Loucy (cell line): ENCODE measurements around the gene UQCRHL.
"Not testable (repeated sequence)": the region's sequence is repeated elsewhere in the genome, so short reads cannot be mapped to it uniquely, and the experiment has no call there.

ENCODE experiments used
- H2AFZ ChIP-seq: fragments of 200-600 bp; sonication (generic); 2 replicates; pipeline ENCODE4 v1.6.0; 2016; ENCODE audit warnings: antibody characterized with exemption, mild to moderate bottlenecking, low read length, moderate library complexity
- H3F3A ChIP-seq: fragments of 200-600 bp; 2 replicates; pipeline ENCODE4 v1.6.0; 2016; ENCODE audit warnings: antibody characterized with exemption, low read depth, mild to moderate bottlenecking
- H3K27me3 ChIP-seq: fragments of 200-600 bp; sonication (generic); 2 replicates; pipeline ENCODE4 v1.6.1; 2014; ENCODE audit warnings: low read length, mild to moderate bottlenecking; ENCODE audit not compliant: insufficient read depth, poor library complexity, severe bottlenecking
- H3K36me3 ChIP-seq: fragments of 200-600 bp; sonication (generic); 2 replicates; pipeline ENCODE4 v1.6.1; 2016; ENCODE audit warnings: low read length; ENCODE audit not compliant: insufficient read depth
- H3K4me1 ChIP-seq: fragments of 200-600 bp; sonication (generic); 2 replicates; pipeline ENCODE4 v1.5.1; 2014; ENCODE audit warnings: low read length, mild to moderate bottlenecking; ENCODE audit not compliant: insufficient read depth, poor library complexity, severe bottlenecking
- H3K4me2 ChIP-seq: fragments of 200-600 bp; sonication (generic); 2 replicates; pipeline ENCODE4 v1.6.0; 2014; ENCODE audit warnings: antibody characterized with exemption, low read length, low read depth, mild to moderate bottlenecking; ENCODE audit not compliant: poor library complexity, severe bottlenecking
- H3K4me3 ChIP-seq: fragments of 200-600 bp; sonication (generic); 2 replicates; pipeline ENCODE4 v1.5.1; 2014; ENCODE audit warnings: low read length, mild to moderate bottlenecking, mixed read lengths; ENCODE audit not compliant: poor library complexity, severe bottlenecking
- H3K79me2 ChIP-seq: fragments of 200-600 bp; sonication (generic); 2 replicates; pipeline ENCODE4 v1.6.1; 2014; ENCODE audit warnings: low read length; ENCODE audit not compliant: insufficient read depth
- H3K9ac ChIP-seq: fragments of 200-600 bp; sonication (generic); 2 replicates; pipeline ENCODE4 v1.6.0; 2014; ENCODE audit warnings: mild to moderate bottlenecking, low read depth, low read length, moderate library complexity; ENCODE audit not compliant: poor library complexity, severe bottlenecking
- H3K9me2 ChIP-seq: fragments of 200-600 bp; sonication (generic); replicated peaks from 2 replicates; pipeline ENCODE4 v1.6.1; 2016; ENCODE audit warnings: low read depth, low read length, mixed read lengths
- H3K9me3 ChIP-seq: fragments of 200-600 bp; sonication (generic); 2 replicates; pipeline ENCODE4 v1.6.1; 2014; ENCODE audit warnings: mild to moderate bottlenecking, antibody characterized with exemption, low read length, low read depth; ENCODE audit not compliant: insufficient read depth
- H4K20me1 ChIP-seq: fragments of 200-600 bp; sonication (generic); 2 replicates; pipeline ENCODE4 v1.6.0; 2014; ENCODE audit warnings: antibody characterized with exemption, low read length, mild to moderate bottlenecking; ENCODE audit not compliant: insufficient read depth, poor library complexity, severe bottlenecking
- CTCF ChIP-seq: fragments of 200-600 bp; sonication (generic); conservative IDR thresholded peaks from 2 replicates; pipeline ENCODE4 v1.5.1; 2014; ENCODE audit warnings: mild to moderate bottlenecking, antibody characterized with exemption, low read length
- EZH2phosphoT487 ChIP-seq: fragments of 200-600 bp; IDR thresholded peaks from 2 replicates; pipeline ENCODE4 v1.6.1; 2018; ENCODE audit warnings: antibody characterized with exemption, mild to moderate bottlenecking, moderate library complexity, borderline replicate concordance

The UQCRHL gene

GRCh38 chr1:15836772-15837669, 29.6 kb upstream of the UQCRHL start:
- Histone ChIP-seq H3K9ac (peak overlapping the region; percentile 100), H3K36me3 (no peaks in the 10 kb centered on the region), H3K79me2 (peaks cover 53% of the 10 kb centered on the region), H4K20me1 (peaks cover 3% of the 10 kb centered on the region), H3K9me2 (no peaks in the 10 kb centered on the region), H3K27me3 (peaks cover 11% of the 10 kb centered on the region), H3K9me3 (no peaks in the 10 kb centered on the region), H3K4me3 (peak overlapping the region; percentile 89), H3K4me1 (peaks cover 24% of the 10 kb centered on the region), H3K4me2 (peak overlapping the region; percentile 76), H3F3A (peaks cover 14% of the 10 kb centered on the region; the same call in 1 of the 2 replicates), H2AFZ (no peak overlapping the region)
- TF ChIP-seq CTCF (no peak), EZH2phosphoT487 (no peak)

GRCh38 chr1:15836511-15836771, 29.0 kb upstream of the UQCRHL start:
- not testable (repeated sequence) for H4K20me1 ChIP-seq, H3K9me2 ChIP-seq, H3K9me3 ChIP-seq, H3K36me3 ChIP-seq
- Histone ChIP-seq H2AFZ (peak overlapping the region; percentile 87; the same call in 1 of the 2 replicates), H3F3A (peaks cover 14% of the 10 kb centered on the region; the same call in 1 of the 2 replicates), H3K27me3 (peaks cover 11% of the 10 kb centered on the region), H3K9ac (peak overlapping the region; percentile 100), H3K4me2 (peak overlapping the region; percentile 76), H3K4me1 (peaks cover 27% of the 10 kb centered on the region), H3K4me3 (peak overlapping the region; percentile 89), H3K79me2 (peaks cover 59% of the 10 kb centered on the region)

- Histone ChIP-seq H3K9me3 (no peaks in the 10 kb centered on the region), H3K4me2 (peak overlapping the region; percentile 76), H3K36me3 (no peaks in the 10 kb centered on the region), H2AFZ (peak overlapping the region; percentile 87), H3K9me2 (no peaks in the 10 kb centered on the region), H3K79me2 (peaks cover 63% of the 10 kb centered on the region), H4K20me1 (peaks cover 3% of the 10 kb centered on the region), H3K4me3 (peak overlapping the region; percentile 89), H3K27me3 (peaks cover 11% of the 10 kb centered on the region), H3K4me1 (peaks cover 27% of the 10 kb centered on the region), H3K9ac (peak overlapping the region; percentile 100), H3F3A (peaks cover 14% of the 10 kb centered on the region; the same call in 1 of the 2 replicates)
- TF ChIP-seq CTCF (no peak), EZH2phosphoT487 (no peak)
Observed at GRCh38 chr1:15835741-15836510, 28.5 kb upstream of the UQCRHL start.
